Stimulated activated CD4-positive, alpha-beta T cell treated with anti-CD3 and anti-CD28 coated beads, Interleukin-1b, Interleukin-23, amount 100 ng/mL, for 4 hours (primary cell): ENCODE data around the gene PTPRD.

Source experiments
- DNase-seq, 2 donors: peaks; one replicate each; pipeline ENCODE4 v3.0.0-alpha.2; 2020; ENCODE audit warnings: low read depth in 2 of 2

Gene PTPRD

DNA sequence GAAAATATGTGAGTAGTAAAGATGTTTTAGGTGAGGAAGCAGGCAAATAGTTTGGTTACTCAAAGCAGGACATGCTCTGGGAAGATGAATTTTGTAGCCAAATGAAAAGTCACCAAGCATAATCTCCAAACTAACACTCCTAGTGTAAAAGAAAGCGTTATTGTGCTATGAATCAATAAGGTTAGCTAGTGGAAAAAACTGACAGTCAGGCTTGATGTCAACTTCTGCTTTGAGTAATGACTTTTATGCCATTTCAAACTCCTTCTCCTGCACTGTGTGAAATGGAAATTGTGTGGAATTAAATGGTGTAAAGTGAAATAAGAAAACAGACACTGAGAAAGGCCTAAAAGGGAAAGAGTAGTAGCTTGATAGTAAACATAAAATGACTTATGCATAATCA is 2176.0 kb downstream of the PTPRD start:
- DNase-seq, result no peak

DNA sequence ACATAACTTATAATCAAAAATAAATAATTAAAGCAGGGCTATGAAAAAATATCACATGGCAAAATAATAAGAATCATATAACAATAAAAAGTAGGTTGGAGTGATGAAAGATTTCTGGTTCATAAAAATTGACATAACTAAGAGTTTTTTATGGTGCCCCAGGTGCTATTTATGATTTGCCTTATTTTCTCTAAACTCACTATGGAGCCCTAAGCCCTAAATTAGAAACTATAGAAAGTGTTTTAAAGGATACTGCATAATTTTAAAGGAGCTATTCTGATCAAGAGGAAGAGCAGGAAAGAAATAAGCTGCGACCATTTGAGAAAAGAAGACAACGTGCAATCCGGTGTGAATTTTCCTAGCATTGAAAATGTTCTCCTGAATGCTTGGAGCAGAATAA is 2178.2 kb downstream of the PTPRD start:
- no peak for DNase-seq

- DNase-seq, result no peak
Observed at GRCh38 chr9:8432224-8432623, 2180.6 kb downstream of the PTPRD start.

- DNase-seq, result no peak
Observed at GRCh38 chr9:8431505-8431904, 2181.3 kb downstream of the PTPRD start.

DNA sequence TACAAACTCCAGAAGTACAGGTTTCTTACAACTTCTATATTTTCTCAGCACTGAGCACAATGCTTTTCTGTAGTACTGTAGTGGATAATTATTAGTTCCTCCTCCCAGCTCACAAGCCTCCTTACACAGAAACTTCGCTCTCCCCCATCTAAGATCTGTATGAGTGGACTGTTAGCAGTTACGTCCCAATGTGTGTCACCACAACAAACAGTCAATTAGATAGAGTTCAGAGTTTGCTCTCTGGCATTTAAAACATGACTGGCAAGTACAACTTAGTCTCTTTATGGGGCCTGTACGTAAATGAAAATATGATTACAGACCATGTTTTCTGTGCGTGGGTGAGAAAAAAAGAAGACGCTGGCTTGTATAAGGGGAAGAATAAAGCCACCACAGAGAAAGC is 2181.9 kb downstream of the PTPRD start:
- no peak for DNase-seq

GRCh38 chr9:8429768-8430167 is 2183.0 kb downstream of the PTPRD start:
- no peak for DNase-seq

DNA sequence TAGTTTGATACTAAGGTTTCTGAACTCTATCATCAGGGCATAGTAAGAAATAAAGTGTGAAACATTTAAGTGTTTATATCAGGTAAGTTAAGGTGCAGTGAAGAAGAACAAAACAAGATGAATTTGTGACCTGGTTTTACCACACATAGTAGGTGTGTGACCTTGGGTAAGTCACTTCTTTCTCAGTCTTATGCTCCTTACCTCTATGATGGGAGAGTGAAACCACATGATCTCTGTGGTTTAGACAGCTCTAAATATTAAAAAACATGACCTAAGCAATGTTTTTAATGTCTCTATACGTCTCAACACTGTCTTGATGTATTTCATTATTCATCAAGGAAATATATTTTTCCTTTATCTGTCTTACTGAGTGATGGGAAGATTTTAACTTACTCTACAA is 2183.6 kb downstream of the PTPRD start:
- DNase-seq, result no peak

GRCh38 chr9:8428389-8428788 is 2184.4 kb downstream of the PTPRD start:
- DNase-seq, result no peak

DNA sequence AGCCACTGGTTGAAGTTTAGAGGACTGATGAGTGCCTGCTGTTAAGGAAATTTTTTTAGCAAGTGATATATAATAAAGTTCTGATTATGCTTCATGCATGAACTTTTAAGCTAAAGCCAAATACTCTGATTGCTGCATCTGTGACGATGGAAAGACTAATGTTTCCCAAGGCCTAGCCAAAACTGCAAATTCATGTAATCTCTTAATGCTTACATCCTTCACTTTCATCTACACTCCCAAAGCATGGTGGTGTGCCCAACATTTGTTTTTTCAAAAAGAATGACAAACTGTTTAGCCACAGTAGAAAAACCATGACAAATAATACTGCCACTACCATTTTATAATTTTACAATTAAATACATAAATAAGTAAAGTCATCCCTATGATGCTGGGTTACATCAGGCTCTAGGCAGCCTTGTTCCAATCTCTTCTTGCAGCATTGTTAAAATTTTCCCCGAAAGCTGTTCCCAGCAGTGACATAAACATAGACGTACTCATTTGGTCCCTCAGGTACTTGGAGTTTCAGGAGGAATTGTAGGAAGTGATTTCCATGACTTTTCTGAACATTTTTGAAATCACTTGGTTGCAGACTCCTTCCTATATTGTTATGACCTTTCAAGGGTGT is 2187.9 kb downstream of the PTPRD start:
- DNase-seq, result no peak

DNA sequence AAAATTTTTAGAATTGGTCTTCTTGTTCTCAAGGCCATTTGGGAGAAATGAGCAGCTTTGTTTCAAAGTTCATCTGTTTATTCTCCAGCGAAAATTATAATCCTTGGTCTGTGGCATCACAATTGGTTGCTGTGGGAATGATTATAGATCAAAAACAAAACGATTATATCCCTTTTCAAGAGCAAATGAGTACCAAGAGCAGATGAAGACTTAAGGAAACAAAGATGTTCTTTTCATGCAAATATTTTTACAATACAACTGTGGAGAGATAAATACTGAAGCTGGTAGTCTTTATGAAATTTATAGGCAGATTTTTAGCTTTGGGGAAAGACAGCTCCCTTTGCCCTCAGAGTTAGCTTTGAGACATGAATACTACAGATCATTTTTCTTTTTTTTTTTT is 2192.4 kb downstream of the PTPRD start:
- DNase-seq, result no peak

DNA sequence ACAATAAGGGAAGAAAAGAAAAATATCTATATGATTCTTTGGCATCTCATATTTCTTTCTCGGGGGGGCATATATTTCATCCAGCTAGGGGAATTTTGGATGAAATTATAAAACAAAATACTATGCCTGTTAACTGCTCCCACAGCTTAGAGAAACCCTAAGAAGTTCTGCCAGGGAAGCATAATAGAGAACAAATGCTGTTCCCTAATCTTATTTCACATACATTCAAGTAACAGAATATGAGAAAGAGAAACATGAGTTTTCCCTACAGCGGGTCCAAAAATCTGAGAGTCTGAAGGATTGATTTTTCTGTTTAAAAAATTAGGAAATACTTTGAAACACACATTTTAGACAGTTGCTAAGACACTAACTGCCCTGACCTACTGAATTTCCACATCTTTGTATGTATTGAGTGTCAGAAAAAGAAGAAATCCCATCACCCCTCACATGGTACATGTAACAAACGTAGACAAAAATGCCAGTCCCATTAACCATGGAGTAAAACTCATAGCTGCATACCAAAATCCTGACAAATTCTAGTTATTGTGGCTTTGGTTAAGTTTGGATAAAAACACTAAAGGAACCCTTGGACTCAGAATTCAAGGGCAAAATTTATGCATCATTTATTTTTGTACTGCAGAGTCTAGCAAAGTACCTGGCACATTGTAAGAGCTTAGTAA is 2193.1 kb downstream of the PTPRD start:
- no peak for DNase-seq

GRCh38 chr9:8417341-8417740 is 2195.5 kb downstream of the PTPRD start:
- DNase-seq, result no peak

- DNase-seq, result no peak
Observed at GRCh38 chr9:8412327-8412726, 2200.5 kb downstream of the PTPRD start.

DNA sequence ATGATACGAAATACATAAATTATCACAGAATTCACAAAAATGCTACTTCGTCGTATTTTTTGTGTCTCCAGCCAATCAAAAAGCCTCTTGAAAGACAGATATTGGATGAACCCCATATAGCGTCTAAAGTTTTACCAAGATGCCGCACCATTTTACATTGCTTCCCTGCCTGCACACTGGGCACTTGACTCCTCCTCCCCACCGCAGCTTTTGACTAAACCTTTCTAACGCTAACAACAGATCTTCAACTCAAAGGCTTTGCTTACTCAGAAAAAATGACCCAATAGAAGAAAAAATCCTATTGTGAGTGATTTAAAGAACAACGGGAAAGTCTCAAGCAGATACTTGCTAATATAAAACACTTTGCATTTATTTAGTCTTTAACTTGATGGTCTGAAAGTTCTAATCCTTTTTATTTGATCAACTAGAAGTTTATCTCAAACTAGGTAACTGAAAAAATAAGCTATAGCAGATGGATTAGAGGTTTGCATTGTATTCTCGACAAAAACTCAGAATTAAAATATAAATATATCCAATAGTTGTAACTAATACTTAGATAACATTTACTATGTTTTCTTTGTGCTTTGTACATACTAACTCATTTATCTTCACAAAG is 2204.1 kb downstream of the PTPRD start:
- no peak for DNase-seq

DNA sequence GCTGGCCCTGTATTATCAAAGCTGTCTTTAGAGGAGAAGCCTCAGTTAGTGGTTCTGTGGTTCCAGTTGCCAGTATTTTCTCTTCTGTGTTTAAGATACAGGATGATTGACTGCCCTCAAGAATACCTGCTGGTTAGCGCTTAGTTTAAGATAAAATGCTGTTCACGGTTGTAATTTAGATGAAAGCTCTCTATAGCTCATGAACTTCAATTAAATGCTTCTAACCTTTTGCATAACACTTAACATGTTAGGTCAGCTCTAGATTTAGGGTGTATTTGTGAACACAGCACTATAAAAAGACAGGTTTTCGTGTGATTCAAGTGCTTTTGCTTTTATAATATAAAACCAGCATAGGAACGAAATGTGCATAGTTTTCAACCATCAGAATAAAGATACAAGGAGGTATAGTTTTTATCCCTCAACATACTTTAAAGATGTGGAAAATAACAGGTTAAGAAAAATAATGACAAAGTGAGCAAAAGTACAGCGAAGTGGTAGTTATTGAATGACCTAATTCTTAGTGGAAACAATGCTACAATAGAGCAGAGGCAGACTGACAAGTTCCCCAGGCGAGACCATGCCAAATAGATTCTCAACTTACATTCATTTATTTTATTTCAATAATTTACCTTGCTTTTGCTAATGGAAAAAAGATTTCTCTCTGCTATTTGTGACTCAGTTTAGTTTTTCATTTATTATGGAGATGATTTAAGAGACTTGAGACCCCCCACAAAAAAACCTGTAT is 2210.7 kb downstream of the PTPRD start:
- no peak for DNase-seq

DNA sequence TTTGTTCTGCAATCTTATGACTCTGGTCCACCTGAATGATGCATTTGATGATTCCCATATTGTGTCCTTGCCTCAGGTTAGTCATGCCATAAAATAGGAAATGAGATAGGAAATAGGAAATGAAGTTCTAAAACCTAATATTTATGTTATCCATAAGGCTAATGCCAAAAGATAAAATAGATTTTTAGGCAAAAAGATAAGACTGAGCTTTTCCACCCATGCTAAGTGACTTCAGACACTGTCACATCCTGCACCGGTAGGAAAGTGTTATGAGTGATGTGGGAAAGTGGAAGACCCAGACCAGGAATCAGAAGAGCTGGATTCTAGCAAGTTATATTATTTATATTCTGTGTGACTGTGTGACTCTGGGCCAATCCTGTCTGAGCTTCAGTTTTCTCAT is 2212.4 kb downstream of the PTPRD start:
- no peak for DNase-seq

DNA sequence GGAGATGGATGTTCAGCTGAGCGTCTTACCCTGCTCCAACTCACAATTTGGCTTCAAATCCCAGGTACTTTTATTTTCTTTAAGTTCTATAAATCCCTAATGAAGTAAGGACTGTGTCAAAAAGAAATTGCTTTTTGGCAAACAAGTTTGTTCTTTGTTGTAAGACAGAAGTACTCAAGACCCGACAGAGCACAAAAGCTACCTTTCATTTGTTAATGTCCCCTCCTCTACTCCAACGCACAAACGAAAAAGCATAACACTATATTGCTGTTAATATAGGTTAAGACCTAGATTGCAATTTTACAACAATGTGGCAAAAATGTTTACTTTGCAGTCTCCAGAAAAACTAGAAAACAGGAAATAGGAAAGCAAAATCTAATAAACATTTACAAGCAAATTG is 2217.8 kb downstream of the PTPRD start:
- no peak for DNase-seq

DNA sequence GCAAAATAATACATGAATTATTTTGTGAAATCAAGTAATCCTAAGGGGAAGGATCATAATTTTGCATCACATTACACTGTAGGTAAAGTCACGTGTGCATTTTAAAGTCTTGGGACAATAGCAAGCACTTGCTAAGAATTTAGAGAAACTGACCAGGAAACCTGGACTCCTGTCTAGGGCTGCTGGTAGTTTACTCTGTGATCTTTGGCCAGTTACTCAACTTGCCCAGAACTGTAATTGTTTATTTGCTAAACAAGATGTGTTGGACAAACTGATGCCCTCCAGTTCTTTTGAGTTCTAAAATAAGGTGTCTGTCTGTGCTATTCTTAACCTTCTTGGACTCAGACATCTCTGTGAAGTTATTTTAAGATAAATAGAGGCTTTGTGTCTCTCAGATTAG is 2218.5 kb downstream of the PTPRD start:
- DNase-seq, result no peak

DNA sequence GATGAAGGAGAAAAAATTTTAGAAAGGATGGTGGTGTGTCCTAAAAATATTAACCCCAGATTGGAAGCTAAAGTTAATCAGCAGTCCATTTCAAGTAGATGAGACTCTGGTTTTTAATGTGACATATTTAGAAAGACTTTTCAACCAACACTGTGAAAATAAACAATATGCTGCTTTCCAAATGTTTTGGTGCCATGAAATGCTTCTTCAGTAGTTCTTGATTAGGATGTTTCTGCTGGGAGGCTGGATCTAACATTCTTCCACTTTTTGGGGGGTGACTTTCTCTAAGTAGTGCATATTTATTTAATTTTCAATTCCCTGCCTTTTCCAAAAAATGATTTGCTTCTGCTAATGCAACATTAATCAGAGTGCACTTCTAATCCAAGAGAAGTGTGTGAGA is 2219.9 kb downstream of the PTPRD start:
- DNase-seq, result no peak

GRCh38 chr9:8391566-8391965 is 2221.2 kb downstream of the PTPRD start:
- DNase-seq, result no peak

- no peak for DNase-seq
Observed at GRCh38 chr9:8391132-8391531, 2221.7 kb downstream of the PTPRD start.

DNA sequence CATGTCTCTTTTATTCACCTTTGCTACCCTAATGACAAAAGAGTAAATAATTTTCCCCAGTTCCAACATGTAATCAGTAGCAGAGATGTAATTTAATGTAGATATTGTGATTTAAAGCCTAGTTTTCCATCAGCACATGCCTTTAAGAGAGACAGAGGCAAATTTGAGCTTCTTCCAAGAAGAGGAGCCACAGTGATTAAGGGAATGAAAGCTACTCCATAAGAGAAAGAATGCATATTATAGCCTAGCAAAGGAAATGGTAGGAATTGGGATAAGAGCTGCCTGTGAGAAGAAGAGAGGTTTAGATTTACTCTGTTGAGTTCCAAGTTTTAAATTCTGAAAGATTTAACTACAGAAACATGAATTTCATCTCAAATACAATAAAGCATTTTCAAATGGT is 2222.2 kb downstream of the PTPRD start:
- no peak for DNase-seq

DNA sequence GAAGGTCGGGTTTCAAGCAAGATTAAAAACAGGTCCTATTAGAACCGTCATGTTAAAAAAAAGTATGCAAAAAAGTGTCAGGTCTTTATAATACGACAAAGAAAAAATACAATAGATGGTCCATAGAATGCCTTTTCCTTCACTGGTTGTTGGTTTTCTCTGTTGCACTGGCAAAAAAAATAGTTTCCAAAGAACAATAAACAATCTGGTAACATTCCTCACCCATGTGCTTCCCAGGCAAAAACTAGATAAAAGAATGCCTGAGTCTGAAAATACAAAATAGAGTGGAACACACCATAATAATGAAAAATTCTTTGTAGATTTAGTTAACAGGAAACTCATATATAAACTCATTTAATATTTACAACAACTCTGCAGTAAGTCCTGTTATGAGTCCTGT is 2223.3 kb downstream of the PTPRD start:
- DNase-seq, result no peak
